ENCODE results near the gene ZNRD2.
A peak's percentile ranks its signal among the peaks of the same experiment; 100 is the strongest.

Gene ZNRD2

DNA sequence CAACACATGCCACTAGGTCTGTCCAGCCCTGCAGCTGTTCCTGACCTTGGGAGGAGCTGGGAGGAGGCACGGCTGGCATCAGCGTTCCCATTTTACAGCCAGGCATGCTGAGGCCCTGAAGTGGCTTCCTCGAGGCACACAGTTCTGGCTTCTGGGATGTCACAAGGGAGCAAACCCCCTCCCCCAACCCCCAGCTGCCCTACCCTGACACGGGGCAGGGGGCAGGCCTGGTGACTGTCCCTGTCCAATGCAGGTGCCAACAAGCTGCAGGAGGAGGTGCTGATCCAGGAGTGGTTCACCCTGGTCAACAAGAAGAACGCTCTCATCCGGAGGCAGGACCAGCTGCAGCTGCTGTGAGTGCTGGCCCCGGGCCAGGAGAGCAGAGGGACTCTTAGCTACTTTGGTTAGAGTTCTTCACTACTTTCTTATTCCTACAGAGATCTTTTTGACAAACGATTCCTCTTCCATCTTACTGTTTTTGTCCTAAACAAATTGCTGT is 20.0 kb downstream of the ZNRD2 start:
- peak; percentile 23 to 74 for DNase-seq

- peak in 1 of 2 experiments; percentile 31 for DNase-seq
These were observed 21.9 kb downstream of the ZNRD2 start for GRCh38 chr11:65591939-65592857.

DNA sequence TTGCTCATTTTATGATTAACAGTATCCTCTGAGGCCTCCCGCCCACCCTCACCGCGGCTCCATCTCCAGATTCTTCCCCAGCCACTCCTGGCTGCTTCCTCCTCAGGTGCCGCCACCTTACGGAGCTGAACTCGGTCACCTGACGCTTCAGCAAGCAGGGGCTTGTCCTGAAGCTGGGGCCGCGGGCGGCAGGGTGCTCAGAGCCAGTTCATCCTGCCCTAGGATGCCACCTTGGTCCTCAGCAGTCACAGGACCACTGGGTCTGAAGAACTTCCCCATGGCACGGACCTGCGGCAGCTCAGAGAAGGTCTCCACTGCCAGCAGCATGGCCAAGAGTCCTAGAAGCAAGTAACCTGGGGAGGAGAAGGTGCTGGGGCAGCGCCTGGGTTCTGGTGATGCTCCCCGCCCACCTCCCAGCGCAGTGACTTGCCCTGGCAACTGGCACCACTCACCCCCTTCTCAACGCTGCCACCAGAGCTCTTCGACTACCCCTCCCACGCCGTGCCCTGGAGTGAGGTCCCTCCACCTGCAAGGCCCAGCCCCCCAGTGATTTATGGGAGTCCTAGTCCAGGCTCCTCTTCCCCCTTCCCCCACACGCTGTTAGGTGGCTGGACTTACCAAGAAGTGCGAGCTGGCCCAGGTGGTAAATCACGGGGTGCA is 22.7 kb downstream of the ZNRD2 start:
- DNase-seq: no peak

GRCh38 chr11:65593518-65594414 is 23.5 kb downstream of the ZNRD2 start:
- peak; percentile 14 to 62 for DNase-seq

- no peak for DNase-seq
These were observed 24.9 kb downstream of the ZNRD2 start for GRCh38 chr11:65595131-65595530.

- DNase-seq: no peak
These were observed 25.4 kb downstream of the ZNRD2 start, which contains the start of gene KCNK7 for GRCh38 chr11:65595543-65596281. KCNK7 (minus strand) TSS chr11:65595800; CDS start chr11:65595772, 28 bp downstream.

DNA sequence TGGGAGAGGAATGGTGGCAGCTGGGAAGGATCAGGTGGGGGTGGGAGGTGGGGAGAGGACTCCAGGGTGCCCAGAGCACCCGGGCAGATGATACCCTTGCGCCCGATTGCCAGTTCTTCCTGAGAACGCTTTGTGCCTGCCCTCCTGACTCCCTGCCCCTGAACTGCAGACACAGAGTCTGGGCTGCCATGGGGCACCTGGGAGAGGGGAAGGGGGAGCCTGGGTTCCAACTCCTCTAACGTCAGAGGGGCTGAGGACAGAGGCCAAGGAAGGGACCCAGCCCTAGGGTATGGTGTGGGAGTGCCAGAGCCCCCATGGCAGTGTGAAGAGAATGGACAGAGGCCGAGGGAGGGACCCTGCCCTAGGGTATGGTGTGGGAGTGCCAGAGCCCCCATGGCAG is 26.2 kb downstream of the ZNRD2 start:
- DNase-seq: no peak

DNA sequence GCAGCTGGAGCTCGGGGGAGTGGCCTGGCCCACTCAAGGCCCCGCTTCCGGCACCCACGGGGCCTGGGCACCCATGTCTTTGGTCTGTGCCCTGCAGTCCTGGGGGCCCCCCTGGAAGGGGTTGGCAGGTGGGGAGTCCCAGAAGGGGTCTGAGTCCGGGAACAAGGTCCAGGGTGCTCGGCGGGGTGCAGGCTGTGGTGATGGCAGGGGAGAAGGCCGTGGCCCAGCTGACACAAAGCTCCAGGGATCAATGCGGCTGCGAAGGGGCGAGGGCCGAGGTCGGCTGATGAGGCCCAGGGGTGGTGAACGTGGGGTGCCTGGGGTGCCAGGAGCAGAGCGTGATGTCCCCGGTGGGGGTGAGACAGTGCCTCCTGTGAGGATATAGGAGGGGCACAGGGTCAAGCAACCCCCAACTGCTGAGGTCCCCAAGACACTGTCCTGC is 28.0 kb downstream of the ZNRD2 start:
- DNase-seq: no peak

- no peak for DNase-seq
These were observed 29.1 kb downstream of the ZNRD2 start for GRCh38 chr11:65599216-65599954.

DNA sequence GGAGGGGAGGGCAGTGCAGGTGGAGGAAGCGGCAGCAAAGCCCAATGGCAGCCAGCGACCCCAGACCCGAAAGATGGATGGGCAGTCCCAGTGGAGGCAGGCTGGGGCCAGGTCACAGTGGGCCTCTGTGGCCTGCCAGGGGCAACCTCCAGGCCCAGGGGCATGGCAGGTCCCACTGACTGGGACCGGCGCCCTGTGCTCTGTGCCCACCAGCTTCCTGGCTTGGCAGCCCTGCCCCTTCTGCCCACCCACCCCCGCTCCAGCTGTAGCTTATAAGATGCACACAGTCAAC is 29.6 kb downstream of the ZNRD2 start:
- no peak for DNase-seq

- peak; percentile 30 to 85 for DNase-seq
These were observed 34.0 kb downstream of the ZNRD2 start for GRCh38 chr11:65604258-65604657.

- no peak for DNase-seq
These were observed 36.8 kb downstream of the ZNRD2 start for GRCh38 chr11:65606876-65607613.

DNA sequence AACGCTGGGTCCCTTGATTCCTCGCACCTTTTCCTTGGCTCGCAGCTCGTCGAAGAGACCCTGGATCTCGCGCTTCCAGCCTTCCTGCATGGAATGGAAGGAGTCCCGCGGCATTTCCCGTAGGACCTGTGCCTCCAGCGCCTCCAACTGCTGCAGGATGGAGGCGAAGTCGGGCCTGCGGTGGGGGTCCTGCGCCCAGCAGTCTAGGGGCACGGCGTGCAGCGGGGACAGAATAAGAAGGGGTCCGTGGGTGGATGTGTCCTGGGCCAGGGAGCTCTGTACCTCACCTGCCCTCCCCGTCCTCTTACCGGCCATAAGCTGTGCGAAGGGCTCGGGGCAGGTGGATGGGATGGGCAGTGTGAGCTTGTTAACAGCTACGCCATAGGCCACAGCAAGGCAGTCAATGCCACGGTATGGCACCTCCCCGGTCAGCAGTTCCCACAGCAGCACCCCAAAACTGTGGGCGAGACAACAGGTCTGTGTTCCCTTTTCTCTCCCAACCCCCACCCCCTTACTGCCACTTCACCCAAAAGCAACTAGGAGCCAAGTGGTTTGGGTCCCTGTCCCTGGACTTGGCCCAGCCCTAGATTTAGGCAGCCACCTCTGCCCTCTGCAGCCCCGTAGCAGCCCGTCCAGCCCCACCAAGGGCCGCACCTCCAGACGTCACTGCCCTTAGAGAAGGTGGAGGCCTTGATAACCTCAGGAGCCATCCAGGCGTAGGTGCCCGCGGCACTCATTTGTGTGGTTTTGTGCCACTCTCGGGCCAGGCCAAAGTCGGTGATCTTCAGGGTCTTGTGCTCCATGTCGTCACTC is 37.5 kb downstream of the ZNRD2 start:
- no peak for DNase-seq

GRCh38 chr11:65609229-65609628 is 39.0 kb downstream of the ZNRD2 start:
- DNase-seq: no peak

- DNase-seq: peak in 1 of 2 experiments; percentile 32
These were observed 39.4 kb downstream of the ZNRD2 start for GRCh38 chr11:65609665-65610064.

- no peak for DNase-seq
These were observed 40.1 kb downstream of the ZNRD2 start for GRCh38 chr11:65610404-65610803.

DNA sequence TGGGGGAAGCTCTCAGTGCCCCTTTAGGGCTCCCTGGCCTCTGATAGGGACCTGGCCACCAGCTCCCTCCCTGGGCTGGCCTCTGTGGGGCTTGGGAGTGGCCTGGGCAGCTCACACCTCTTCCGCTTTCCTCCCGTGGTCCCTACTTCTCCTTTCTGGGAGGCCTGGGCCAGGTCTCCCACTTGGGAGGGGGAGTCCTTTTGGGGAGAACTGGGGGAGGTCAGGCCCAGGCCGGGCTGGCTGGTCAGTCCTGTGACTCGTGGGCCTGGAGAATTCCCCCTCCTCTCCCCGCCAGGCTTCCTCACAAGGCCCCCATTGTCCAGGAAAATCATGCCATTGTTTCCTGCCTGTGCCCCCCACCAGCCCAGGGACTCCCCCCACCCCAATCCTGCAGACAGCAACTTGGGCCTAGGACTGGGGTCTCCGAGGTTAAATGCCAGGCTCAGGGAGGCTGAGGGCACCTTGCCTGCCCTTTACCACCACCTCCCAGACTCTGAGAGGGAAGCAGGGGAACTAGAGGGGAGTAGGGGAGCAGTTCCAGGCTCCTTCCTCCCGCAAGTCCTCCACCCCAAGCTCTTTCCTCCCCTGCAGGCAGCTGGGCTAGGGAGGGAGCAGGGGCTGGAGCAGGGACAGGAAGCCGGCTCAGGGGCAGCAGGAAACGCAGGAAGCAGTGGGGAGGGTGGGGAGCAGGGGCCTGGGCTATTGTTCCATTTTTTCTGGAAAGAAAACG is 40.9 kb downstream of the ZNRD2 start:
- no peak for DNase-seq

DNA sequence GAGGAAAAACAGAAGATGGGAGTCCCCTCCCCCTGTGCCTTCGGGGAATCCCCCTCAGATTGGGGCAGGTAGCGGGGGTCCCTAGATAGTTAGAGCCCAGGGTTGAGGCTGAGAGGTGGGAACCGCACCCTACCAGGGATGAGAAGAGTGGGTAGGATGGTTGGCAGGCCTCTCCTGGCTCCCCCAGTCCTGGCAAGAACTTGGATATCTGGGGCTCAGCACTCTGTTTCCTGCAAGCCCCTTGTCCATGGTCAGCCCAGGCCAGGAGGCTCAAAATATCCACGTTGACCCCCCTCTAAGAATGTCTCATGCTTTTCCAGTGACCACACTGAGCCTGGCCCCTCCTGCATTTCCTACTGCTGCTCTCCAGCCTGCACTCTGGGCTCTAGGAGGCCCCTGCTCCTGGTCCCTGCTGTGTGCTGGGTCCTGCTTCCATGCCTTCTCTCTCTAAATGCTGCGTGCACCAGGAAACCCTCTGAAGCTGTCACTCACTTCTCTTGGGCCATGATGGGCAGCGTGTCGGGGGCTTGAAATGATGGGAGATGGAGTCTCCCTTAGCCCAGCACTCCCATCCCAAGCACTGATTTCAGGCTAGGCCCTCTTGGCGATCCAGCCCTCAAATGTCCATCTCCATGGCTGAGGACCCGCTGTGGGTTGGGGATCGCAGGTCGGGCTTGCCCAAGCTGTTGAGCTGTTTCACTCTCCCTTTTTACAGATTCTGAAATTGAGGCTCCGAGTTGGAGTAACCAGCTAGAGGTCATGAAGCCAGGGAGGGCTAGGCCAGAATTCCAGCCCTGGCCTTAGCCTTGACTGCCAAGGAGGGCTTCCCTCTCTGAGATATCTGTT is 41.7 kb downstream of the ZNRD2 start:
- no peak for DNase-seq
